PFSK-1 (cell line): ENCODE data around the gene PPFIA4.

ENCODE experiments used
- POLR2AphosphoS5 ChIP-seq: IDR thresholded peaks from 2 replicates; pipeline ENCODE4 v1.6.1; 2012; ENCODE audit warnings: low read depth, mild to moderate bottlenecking, control low read depth, low read length, moderate library complexity
- TAF1 ChIP-seq: IDR thresholded peaks from 2 replicates; pipeline ENCODE4 v1.6.1; 2012; ENCODE audit warnings: low read length, control low read depth, borderline replicate concordance; ENCODE audit not compliant: insufficient read depth
- TF ChIP-seq, protein P1 (sequence below), 2 experiments: IDR thresholded peaks; 2 replicates each; pipeline versions ENCODE4 v1.6.1 to v1.8.0; 2011 to 2012; ENCODE audit warnings: low read depth in 2 of 2, low read length in 2 of 2, control low read depth in 1 of 2, inconsistent platforms in 1 of 2, mild to moderate bottlenecking in 1 of 2, moderate library complexity in 1 of 2; ENCODE audit not compliant: insufficient read depth in 1 of 2

DNA sequence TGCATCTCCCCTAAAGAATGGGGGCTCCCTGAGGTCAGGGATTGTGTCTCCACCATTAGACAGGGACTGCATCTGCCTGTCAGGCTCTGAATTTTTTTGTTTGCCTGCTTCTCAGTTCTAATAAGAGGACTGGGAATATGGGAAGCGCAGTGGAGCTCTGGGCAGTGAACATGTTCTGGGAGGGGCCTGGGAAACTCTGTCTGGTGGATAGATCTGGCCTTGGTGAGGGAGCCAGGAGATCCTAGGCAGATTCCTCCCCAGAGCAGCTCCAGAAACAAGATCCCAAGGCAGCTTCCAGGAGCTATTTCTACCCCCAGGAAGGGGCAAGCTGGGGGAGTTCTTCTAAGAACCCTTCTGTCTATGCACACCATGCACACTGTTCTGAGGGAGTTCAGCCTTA is 72.2 kb downstream of the PPFIA4 start:
- TF ChIP-seq POLR2AphosphoS5 (no peak), TAF1 (no peak)
- TF ChIP-seq, protein P1, sequence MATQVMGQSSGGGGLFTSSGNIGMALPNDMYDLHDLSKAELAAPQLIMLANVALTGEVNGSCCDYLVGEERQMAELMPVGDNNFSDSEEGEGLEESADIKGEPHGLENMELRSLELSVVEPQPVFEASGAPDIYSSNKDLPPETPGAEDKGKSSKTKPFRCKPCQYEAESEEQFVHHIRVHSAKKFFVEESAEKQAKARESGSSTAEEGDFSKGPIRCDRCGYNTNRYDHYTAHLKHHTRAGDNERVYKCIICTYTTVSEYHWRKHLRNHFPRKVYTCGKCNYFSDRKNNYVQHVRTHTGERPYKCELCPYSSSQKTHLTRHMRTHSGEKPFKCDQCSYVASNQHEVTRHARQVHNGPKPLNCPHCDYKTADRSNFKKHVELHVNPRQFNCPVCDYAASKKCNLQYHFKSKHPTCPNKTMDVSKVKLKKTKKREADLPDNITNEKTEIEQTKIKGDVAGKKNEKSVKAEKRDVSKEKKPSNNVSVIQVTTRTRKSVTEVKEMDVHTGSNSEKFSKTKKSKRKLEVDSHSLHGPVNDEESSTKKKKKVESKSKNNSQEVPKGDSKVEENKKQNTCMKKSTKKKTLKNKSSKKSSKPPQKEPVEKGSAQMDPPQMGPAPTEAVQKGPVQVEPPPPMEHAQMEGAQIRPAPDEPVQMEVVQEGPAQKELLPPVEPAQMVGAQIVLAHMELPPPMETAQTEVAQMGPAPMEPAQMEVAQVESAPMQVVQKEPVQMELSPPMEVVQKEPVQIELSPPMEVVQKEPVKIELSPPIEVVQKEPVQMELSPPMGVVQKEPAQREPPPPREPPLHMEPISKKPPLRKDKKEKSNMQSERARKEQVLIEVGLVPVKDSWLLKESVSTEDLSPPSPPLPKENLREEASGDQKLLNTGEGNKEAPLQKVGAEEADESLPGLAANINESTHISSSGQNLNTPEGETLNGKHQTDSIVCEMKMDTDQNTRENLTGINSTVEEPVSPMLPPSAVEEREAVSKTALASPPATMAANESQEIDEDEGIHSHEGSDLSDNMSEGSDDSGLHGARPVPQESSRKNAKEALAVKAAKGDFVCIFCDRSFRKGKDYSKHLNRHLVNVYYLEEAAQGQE (IDR thresholded peaks at IDR 0.05; ENCODE audit: insufficient read depth in 1 of 2, low read depth in 2 of 2, low read length in 2 of 2), result no peak
